ENCODE results near the gene NPDC1. TPM values are rescaled to one million over a fixed set of nuclear protein-coding genes. Genes with fewer than 3 reads are reported as not detected.

NPDC1 gene
- total RNA-seq, 1 donor from 2014 or later = 62.0 TPM

- Mint-ChIP-seq H3K4me1 (ENCODE audit: low read depth) (peaks cover 9% of the 10 kb centered on the region), H3K27me3 (peaks cover 2% of the 10 kb centered on the region), H3K9me3 (ENCODE audit: low read depth) (no peaks in the 10 kb centered on the region), H3K27ac (peak overlapping the region; percentile 10), H3K36me3 (ENCODE audit: insufficient read depth) (no peaks in the 10 kb centered on the region), H3K4me3 (ENCODE audit: low read depth) (peak overlapping the region; percentile 6)
- DNase-seq (ENCODE audit: low spot score, unreplicated experiment) = no peak
- TF ChIP-seq CTCF (IDR thresholded peaks at IDR 0.05; ENCODE audit: unreplicated experiment) = no peak
Observed at GRCh38 chr9:136990242-136990911, 55.6 kb downstream of the NPDC1 start.

Other genes starting within 250 kb of the NPDC1 start
- gene CCDC183, start 249.8 kb downstream of the NPDC1 start, total RNA-seq = 9.0 and 9.5 TPM in 2 replicates
- 129 and 130 TPM in 2 replicates for gene RABL6, start 238.2 kb downstream of the NPDC1 start, total RNA-seq
- 5.1 and 5.8 TPM in 2 replicates for gene AJM1, start 203.7 kb downstream of the NPDC1 start, total RNA-seq
- 168 and 169 TPM in 2 replicates for gene PHPT1, start 196.8 kb downstream of the NPDC1 start, total RNA-seq
- gene MAMDC4, start 193.8 kb downstream of the NPDC1 start, total RNA-seq = 36.7 and 40.0 TPM in 2 replicates
- 297 and 310 TPM in 2 replicates for gene EDF1, start 179.9 kb downstream of the NPDC1 start, total RNA-seq
- 23.4 and 23.8 TPM in 2 replicates for gene TRAF2, start 159.7 kb downstream of the NPDC1 start, total RNA-seq
- 77.3 and 77.7 TPM in 2 replicates for gene FBXW5, start 101.4 kb downstream of the NPDC1 start, total RNA-seq
- 1.1 and 2.8 TPM in 2 replicates for gene C8G, start 100.9 kb downstream of the NPDC1 start, total RNA-seq
- gene LCN12, start 93.9 kb downstream of the NPDC1 start, total RNA-seq = 14.7 and 16.2 TPM in 2 replicates
- not detected in 2 replicates for gene PTGDS, start 68.7 kb downstream of the NPDC1 start, total RNA-seq
- gene LCNL1, start 63.2 kb downstream of the NPDC1 start, total RNA-seq = not detected in 2 replicates
- 54.9 and 57.1 TPM in 2 replicates for gene PAXX, start 53.8 kb downstream of the NPDC1 start, total RNA-seq
- gene CLIC3, start 49.6 kb downstream of the NPDC1 start, total RNA-seq = 0.64 TPM in 1 of 2 replicates, not detected in the other
- 26.4 and 30.1 TPM in 2 replicates for gene ABCA2, start 17.9 kb downstream of the NPDC1 start, total RNA-seq
- gene FUT7, start 14.1 kb downstream of the NPDC1 start, total RNA-seq = not detected in 2 replicates
- gene ENTPD2, start 7.9 kb upstream of the NPDC1 start, total RNA-seq = 0.19 and 0.51 TPM in 2 replicates
- gene SAPCD2, start 24.4 kb upstream of the NPDC1 start, total RNA-seq = 15.1 and 15.3 TPM in 2 replicates
- gene UAP1L1, start 31.3 kb upstream of the NPDC1 start, total RNA-seq = 0.57 and 1.5 TPM in 2 replicates
- gene MAN1B1, start 40.8 kb upstream of the NPDC1 start, total RNA-seq = 56.1 and 57.7 TPM in 2 replicates
- 39.2 and 48.5 TPM in 2 replicates for gene DPP7, start 68.6 kb upstream of the NPDC1 start, total RNA-seq
- 0.07 and 0.77 TPM in 2 replicates for gene GRIN1, start 93.0 kb upstream of the NPDC1 start, total RNA-seq
- 0.89 and 1.00 TPM in 2 replicates for gene LRRC26, start 123.9 kb upstream of the NPDC1 start, total RNA-seq
- not detected in 2 replicates for gene TMEM210, start 125.9 kb upstream of the NPDC1 start, total RNA-seq
- 73.2 and 74.3 TPM in 2 replicates for gene ANAPC2, start 142.4 kb upstream of the NPDC1 start, total RNA-seq
- gene SSNA1, start 142.5 kb upstream of the NPDC1 start, total RNA-seq = 52.5 and 59.1 TPM in 2 replicates
- gene TPRN, start 154.6 kb upstream of the NPDC1 start, total RNA-seq = 18.8 and 20.7 TPM in 2 replicates
- gene TMEM203, start 159.5 kb upstream of the NPDC1 start, total RNA-seq = 35.2 and 36.2 TPM in 2 replicates
- 35.1 and 37.4 TPM in 2 replicates for gene NDOR1, start 159.5 kb upstream of the NPDC1 start, total RNA-seq
- 24.0 and 25.7 TPM in 2 replicates for gene RNF208, start 176.1 kb upstream of the NPDC1 start, total RNA-seq
- 1.2 and 2.7 TPM in 2 replicates for gene CYSRT1, start 179.0 kb upstream of the NPDC1 start, total RNA-seq
- gene RNF224, start 181.3 kb upstream of the NPDC1 start, total RNA-seq = 0.27 and 0.53 TPM in 2 replicates
- 0.26 and 0.27 TPM in 2 replicates for gene SLC34A3, start 184.7 kb upstream of the NPDC1 start, total RNA-seq
- 233 and 245 TPM in 2 replicates for gene TUBB4B, start 195.1 kb upstream of the NPDC1 start, total RNA-seq
- gene STPG3, start 205.1 kb upstream of the NPDC1 start, total RNA-seq = not detected in 2 replicates
- 62.3 and 63.3 TPM in 2 replicates for gene NELFB, start 209.2 kb upstream of the NPDC1 start, total RNA-seq
- gene TOR4A, start 231.5 kb upstream of the NPDC1 start, total RNA-seq = 8.0 and 8.5 TPM in 2 replicates